Upper lobe of right lung (tissue), 1 donor: ENCODE results near the gene PHKA1. TPM values are rescaled to one million over a fixed set of nuclear protein-coding genes. Genes with fewer than 3 reads are reported as not detected.

Experiments
- ATAC-seq: fragments of 200-7000 bp; cut with Tn5 transposase; one replicate; pipeline ENCODE4 v1.9.1; 2020; ENCODE audit warnings: mild to moderate bottlenecking, moderate library complexity
- DNase-seq: peaks from one replicate; pipeline ENCODE4 v3.0.0-alpha.2; 2020
- H3K27ac ChIP-seq: fragments of 200-600 bp; one replicate; pipeline ENCODE4 v1.8.0; 2022
- H3K27me3 ChIP-seq: fragments of 200-600 bp; one replicate; pipeline ENCODE4 v1.8.0; 2022; ENCODE audit warnings: mild to moderate bottlenecking
- H3K36me3 ChIP-seq: fragments of 200-600 bp; one replicate; pipeline ENCODE4 v1.8.0; 2022
- H3K4me1 ChIP-seq: fragments of 200-600 bp; one replicate; pipeline ENCODE4 v1.8.0; 2022
- H3K4me3 ChIP-seq: fragments of 200-600 bp; one replicate; pipeline ENCODE4 v1.8.0; 2022; ENCODE audit warnings: mild to moderate bottlenecking
- H3K9me3 ChIP-seq: fragments of 200-600 bp; one replicate; pipeline ENCODE4 v1.8.0; 2022
- CTCF ChIP-seq: fragments of 200-600 bp; IDR thresholded peaks from one replicate; pipeline ENCODE4 v1.8.0; 2022; ENCODE audit warnings: antibody characterized with exemption
- intact Hi-C: fragments of 100-400 bp; cut with DNase I; formaldehyde crosslinking; loops from one replicate; pipeline ENCODE4 v1.11.0; 2022
- total RNA-seq: library from RNA; stranded (reverse); fragmentation: NEBNext Ultra II Directional; extraction: Animal tissue kit (Norgen Biotek cat#: 25700); gene quantifications from one replicate; pipeline ENCODE4 v1.2.1, GENCODE V29; 2021
- donor health status: DM: no; HTN: yes; CAD: no; lungs with severe emphysema.

The PHKA1 gene
- total RNA-seq, 1 donor from 2014 or later = 4.2 TPM

- H3K4me3 ChIP-seq = no peak overlapping the region
- no peak overlapping the region for H3K27ac ChIP-seq
- ATAC-seq (no peak), DNase-seq (no peak)
- H3K36me3 ChIP-seq = no peaks in the 10 kb centered on the region
- no peaks in the 10 kb centered on the region for H3K9me3 ChIP-seq
- H3K4me1 ChIP-seq = no peaks in the 10 kb centered on the region
- H3K27me3 ChIP-seq = no peaks in the 10 kb centered on the region
- TF ChIP-seq CTCF = no peak
- intact Hi-C loops = no loop called here
Observed at GRCh38 chrX:72652082-72652481, 62.0 kb downstream of the PHKA1 start.

GRCh38 chrX:72644946-72645345 is 69.2 kb downstream of the PHKA1 start:
- no peak overlapping the region for H3K4me3 ChIP-seq
- no peaks in the 10 kb centered on the region for H3K27me3 ChIP-seq
- intact Hi-C loops = no loop called here
- no peaks in the 10 kb centered on the region for H3K4me1 ChIP-seq
- no peak for DNase-seq
- no peak for ATAC-seq
- no peak overlapping the region for H3K27ac ChIP-seq
- no peaks in the 10 kb centered on the region for H3K36me3 ChIP-seq
- no peak for TF ChIP-seq CTCF
- no peaks in the 10 kb centered on the region for H3K9me3 ChIP-seq

- Histone ChIP-seq H3K4me1 (no peaks in the 10 kb centered on the region), H3K36me3 (no peaks in the 10 kb centered on the region), H3K9me3 (no peaks in the 10 kb centered on the region), H3K4me3 (no peak overlapping the region), H3K27ac (no peak overlapping the region), H3K27me3 (no peaks in the 10 kb centered on the region)
- no peak for DNase-seq
- ATAC-seq = no peak
- TF ChIP-seq CTCF = no peak
- intact Hi-C loops = no loop called here
Observed at GRCh38 chrX:72641611-72642010, 72.5 kb downstream of the PHKA1 start.

- TF ChIP-seq CTCF = no peak
- Histone ChIP-seq H3K36me3 (no peaks in the 10 kb centered on the region), H3K4me3 (no peak overlapping the region), H3K27ac (no peak overlapping the region), H3K9me3 (no peaks in the 10 kb centered on the region), H3K4me1 (no peaks in the 10 kb centered on the region), H3K27me3 (no peaks in the 10 kb centered on the region)
- intact Hi-C loops = no loop called here
- no peak for DNase-seq
- no peak for ATAC-seq
Observed at GRCh38 chrX:72635930-72636329, 78.2 kb downstream of the PHKA1 start.

- Histone ChIP-seq H3K27ac (no peak overlapping the region), H3K9me3 (no peaks in the 10 kb centered on the region), H3K27me3 (no peaks in the 10 kb centered on the region), H3K36me3 (no peaks in the 10 kb centered on the region), H3K4me1 (no peaks in the 10 kb centered on the region), H3K4me3 (no peak overlapping the region)
- intact Hi-C loops = no loop called here
- DNase-seq (no peak), ATAC-seq (no peak)
- no peak for TF ChIP-seq CTCF
Observed at GRCh38 chrX:72634331-72634730, 79.8 kb downstream of the PHKA1 start.

GRCh38 chrX:72630185-72630584 is 83.9 kb downstream of the PHKA1 start:
- no peaks in the 10 kb centered on the region for H3K36me3 ChIP-seq
- no peaks in the 10 kb centered on the region for H3K4me1 ChIP-seq
- no peak overlapping the region for H3K27ac ChIP-seq
- intact Hi-C loops = no loop called here
- H3K9me3 ChIP-seq = no peaks in the 10 kb centered on the region
- no peaks in the 10 kb centered on the region for H3K27me3 ChIP-seq
- no peak overlapping the region for H3K4me3 ChIP-seq
- no peak for TF ChIP-seq CTCF
- DNase-seq (no peak), ATAC-seq (no peak)
